GM19238 (cell line): ENCODE results near the gene XRCC5.

Source experiments
- DNase-seq: peaks from one replicate; pipeline ENCODE4 v3.0.0; 2011; ENCODE audit warnings: low spot score; ENCODE audit not compliant: insufficient read length

Gene XRCC5

DNA sequence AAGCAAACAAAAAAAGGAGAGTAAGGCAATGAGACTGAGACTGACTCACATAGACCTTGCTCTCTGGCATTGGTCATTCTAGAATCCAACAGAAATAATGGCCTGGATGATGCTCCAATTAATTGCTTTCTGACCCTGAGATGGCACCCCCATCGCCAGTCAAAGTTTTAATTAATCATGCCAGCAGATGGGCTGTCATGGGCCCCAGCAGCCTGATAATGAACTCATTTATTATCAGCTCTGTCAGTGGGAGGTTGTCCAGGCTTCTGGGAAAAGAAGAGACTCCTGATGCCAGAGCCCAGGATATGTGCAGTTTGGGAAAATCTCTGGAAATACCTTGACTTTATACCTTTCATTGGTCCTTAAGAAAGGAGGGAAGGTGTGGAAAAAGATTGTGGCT, 115.2 kb downstream of the XRCC5 start:
- DNase-seq = no peak

DNA sequence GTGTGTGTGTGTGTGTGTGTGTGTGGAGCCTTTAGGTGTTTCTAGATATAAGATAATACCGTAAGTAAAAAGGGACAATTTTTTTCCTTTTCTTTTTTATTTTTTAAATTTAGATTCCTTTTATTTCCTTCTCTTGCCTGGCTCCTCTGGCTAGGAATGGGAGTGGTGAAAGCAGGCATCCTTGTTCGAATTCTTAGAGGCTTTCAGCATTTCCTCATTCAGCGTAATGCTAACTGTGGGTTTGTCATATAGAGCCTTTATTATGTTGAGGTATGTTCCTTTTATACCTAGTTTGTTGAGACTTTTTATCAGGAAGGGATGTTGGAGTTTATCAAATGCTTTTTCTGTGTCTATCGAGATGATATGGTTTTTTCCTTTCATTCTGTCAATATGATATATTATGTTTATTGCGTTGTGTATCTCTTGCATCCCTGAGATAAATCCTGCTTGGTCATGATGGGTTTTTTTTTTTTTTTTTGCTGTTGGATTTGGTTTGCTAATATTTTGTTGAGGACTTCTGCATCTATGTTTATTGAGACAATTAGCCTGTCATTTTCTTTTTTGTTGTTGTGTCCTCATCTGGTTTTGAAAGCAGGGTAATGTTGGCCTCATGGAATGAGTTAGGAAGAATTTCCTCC, 120.2 kb downstream of the XRCC5 start:
- DNase-seq = no peak

DNA sequence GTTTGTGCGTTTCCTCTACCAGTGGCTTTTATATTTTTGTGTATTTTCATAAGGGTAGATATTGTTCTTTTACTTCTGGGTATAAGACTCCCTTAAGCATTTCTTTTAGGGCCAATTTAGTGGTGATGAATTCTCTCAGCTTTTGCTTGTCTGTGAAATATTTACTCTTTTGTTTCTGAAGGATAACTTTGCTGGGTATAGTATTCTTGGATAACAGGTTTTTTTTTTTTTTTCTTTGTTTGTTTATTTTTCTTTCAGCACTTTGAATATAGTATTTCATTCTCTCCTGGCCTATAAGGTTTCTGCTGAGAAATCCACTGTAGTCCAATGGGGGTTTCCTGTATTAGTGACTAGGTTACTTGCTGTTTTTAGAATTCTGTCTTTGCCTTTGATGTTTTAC, 122.7 kb downstream of the XRCC5 start:
- no peak for DNase-seq

DNA sequence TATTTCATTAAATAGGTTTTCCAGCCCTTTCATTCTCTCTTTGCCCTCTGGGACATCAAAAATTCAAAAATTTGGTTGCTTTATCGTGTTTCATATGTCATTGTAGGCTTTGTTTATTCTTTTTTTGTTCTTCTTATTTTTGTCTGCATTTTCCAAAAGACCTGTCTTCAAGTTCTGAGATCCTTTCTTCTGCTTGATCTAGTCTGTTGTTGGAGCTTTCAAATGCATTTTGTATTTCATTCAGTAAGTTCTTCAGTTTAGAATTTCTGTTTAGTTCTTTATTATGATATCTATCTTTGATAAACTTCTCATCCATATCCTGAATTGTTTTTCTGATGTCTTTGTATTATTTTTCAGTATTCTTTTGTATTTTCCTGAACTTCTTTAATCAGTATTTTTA, 123.6 kb downstream of the XRCC5 start:
- DNase-seq = no peak

DNA sequence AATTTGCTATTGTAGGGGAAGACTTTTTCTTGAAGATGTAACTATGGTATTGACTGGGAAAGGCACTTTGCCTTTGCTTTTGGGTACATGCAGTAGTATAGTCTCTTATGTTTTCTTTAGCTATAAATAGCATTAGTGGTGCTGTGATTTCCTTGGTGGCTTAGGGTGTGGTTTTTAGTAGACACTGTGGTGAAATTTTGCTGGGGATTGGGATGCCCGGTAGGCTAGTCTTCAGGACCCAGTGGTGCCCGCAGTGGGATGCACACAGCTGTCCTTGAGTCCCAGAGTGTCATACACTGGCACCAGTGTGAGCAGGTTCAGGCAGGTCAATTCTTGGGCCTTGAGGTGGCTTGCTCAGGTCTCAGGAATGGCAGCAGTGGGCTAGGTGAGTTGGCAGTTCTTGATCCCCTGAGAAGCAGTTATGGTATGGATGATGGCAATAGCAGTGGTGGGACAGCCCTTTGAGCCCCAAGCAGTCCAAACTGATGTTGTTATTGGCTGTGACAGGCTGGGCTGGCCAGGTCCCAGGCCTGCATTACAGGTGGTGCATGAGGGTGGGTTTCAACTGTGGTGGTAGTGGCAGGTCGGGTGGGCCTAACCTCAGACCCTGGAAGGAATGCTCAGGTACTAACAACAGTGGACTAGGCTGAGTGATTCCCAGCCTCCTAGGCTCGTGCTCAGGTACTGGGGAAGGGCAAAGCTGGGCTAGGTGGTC, 124.3 kb downstream of the XRCC5 start:
- no peak for DNase-seq

DNA sequence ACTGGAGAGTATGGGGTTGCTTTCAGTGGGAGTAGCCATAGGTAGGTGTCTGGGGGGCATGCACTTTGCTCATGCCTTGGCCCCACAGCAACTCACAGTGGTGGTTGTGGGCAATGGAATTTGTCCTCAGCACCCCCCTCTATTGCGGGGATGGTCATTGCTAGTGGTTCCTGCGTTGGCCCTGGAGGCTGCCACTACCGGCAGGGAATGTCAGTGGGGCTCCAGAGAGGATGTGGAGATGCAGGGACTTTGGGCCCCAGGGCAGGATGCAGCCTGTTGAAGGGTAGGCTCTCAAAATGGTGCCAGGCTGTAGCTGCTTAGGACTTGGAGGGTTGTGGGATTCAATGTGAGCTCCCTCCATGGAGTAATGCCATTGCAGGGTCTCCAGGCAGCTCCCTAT, 125.0 kb downstream of the XRCC5 start:
- DNase-seq = no peak

DNA sequence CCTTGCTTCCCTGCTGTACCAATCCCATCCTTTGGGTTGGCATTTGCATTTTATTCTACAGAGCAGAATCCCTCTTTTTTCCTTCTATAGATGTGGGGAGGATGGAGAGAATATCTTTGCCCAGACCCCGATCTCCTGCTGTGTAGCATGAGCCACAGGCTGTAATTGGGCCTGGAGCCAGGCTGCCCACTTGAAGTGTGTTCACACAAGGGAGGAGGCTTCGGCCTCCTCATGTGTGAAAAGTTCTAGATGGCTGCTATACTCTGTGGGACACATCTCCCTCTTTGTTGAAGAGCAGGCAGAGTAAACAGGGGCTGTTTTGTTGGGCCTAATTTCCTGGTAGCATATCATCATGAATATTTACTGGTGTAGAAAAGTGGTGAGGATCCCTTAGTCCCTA, 126.3 kb downstream of the XRCC5 start:
- no peak for DNase-seq

DNA sequence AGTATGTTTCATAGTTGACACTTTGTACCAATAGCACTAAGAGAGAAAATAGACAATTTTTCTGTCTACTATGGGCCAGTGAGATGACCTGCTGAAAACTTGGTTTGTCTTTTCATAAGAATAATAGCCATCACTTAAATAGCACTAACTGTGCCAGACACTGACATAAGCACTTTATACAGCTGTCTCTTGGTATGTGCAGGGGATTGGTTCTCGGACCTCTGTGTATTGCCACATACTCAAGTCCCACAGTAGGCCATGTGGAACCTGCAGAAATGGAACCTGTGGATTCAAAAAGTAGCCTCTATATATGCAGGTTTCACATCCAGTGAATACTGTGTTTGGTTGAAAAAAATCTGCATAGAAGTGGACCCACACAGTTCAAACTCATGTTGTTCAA, 126.7 kb downstream of the XRCC5 start:
- no peak for DNase-seq

DNA sequence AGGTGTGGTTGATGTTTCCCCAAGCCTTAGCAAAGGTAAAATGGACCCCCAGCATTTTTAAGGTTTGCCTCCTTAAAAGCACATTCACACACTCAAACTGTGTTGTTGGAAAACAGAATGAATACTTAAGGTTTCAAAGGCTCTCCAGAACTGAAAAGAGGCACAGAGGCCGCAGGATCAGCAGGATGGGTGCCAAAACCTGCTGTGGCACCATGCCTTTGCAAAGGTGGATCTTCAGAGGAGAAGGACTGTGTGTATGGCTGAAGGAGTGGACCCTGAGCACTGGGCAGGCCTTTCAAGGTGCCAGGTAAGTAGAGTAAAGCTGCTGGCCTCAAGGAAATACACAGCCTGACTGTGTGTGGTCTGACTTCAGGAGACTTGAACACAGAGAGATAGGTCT, 127.3 kb downstream of the XRCC5 start:
- DNase-seq = no peak

DNA sequence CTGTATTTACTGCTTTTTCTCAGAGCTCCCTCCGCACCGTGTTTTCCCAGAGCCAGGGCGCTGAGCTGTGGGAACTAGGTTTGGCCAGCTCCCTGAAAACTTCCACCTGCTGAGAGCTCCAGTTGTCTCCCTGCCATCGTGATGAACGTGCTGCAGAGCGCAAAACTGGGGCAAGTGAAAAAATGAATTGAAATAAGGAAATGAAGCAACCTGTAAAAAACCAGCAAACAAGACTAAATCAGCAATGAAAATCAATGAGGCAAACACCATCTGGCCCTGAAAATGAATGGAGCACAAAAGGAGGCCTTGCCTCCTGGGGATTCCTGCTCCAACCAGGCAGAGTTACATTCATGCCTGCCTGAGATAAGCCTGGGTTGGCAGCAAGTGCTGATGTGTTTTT, 133.2 kb downstream of the XRCC5 start:
- DNase-seq = no peak

DNA sequence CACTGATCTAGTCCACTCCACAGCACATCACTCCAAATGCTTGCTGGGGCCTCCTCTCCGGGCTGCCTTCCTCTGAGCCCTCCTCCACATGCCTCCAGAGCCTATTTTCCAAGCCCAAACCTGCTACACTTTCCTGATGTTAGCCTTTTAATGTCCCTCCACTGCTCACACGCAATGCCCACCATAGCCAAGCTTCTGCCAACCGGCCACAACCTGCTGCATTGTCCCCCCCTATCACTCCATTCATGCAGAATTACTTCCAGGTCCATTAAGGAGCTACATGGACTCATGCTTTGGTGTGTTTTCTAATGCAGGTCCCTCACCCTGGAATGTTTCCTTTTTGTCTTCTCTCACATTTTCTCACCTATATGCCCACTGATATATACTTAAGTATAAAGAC, 133.9 kb downstream of the XRCC5 start:
- DNase-seq = no peak

DNA sequence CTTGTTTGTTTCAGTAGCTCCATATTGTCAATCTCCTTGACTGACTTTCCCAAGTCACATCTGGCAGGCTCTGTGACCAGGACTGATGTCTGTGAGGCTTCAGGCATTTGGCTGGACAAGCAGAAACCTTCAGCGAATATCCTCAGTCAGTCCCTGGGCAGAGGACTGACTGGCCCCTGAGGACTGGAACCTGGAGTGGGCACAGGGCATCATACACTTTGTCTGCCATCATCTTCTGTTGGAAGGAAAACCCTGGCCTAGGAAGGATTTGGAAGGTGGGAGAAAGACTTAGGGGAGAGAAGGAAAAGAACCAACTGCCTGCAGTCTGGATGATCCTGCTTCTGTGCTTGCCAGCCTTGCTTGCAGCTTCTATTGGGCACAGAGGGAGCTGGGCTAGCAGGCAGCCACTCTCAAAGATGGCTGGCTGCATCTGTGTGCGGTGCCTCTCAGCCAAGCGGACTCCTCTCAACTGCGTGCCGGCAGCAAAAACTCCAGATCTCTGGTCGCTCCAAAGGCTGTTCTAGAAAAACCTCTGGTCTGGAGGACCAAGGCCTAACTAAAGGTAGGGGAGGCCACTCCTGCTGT, 136.3 kb downstream of the XRCC5 start:
- no peak for DNase-seq

DNA sequence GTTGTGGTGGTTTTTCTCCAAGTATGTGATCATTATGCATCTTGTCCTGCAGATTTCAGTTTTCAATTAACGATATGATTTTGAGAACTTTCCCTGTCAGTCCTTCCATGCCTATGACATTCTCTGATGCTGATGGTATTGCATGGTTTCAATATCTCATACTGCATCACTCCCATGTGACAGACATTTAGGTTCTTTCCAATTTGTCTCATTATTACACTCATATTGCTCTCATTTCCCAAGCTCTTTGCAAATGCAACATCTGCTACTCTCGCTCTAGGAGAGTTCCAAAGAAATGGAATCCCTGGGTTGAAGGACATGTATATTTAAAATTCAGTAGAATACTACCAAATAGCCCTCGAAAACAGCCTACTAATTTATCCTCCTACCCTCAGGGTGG, 137.6 kb downstream of the XRCC5 start:
- no peak for DNase-seq
